Activated CD4-positive, alpha-beta T cell treated with anti-CD3 and anti-CD28 coated beads, Interleukin-2, amount 50 U/mL, for 48 hours (primary cell): ENCODE measurements around the gene OR5A1.
"Not testable (repeated sequence)": the region's sequence is repeated elsewhere in the genome, so short reads cannot be mapped to it uniquely, and the experiment has no call there.

ENCODE experiments used
- DNase-seq, 2 experiments: peaks; one replicate each; pipeline ENCODE4 v3.0.0-alpha.2; 2020

Gene OR5A1

GRCh38 chr11:59436169-59436568 is at the start of gene OR5A1:
Gene OR5A1, plus strand, starts transcription at chr11:59436469. Its CDS starts 6,700 bp downstream, at chr11:59443169.
- no peak for DNase-seq

GRCh38 chr11:59394186-59394585 is 42.1 kb upstream of the OR5A1 start:
- DNase-seq, result no peak

- no peak for DNase-seq
Measured at GRCh38 chr11:59400461-59401261, 35.6 kb upstream of the OR5A1 start.

- no peak for DNase-seq
Measured at GRCh38 chr11:59401262-59401552, 35.1 kb upstream of the OR5A1 start.

- no peak for DNase-seq
Measured at GRCh38 chr11:59403546-59403945, 32.7 kb upstream of the OR5A1 start.

- no peak for DNase-seq
Measured at GRCh38 chr11:59413646-59414045, 22.6 kb upstream of the OR5A1 start.

GRCh38 chr11:59415111-59415510 is 21.2 kb upstream of the OR5A1 start:
- DNase-seq, result no peak

- no peak for DNase-seq
Measured at GRCh38 chr11:59416613-59417012, 19.7 kb upstream of the OR5A1 start.

- no peak for DNase-seq
Measured at GRCh38 chr11:59417023-59417422, 19.2 kb upstream of the OR5A1 start.

GRCh38 chr11:59418156-59418555 is 18.1 kb upstream of the OR5A1 start:
- DNase-seq, result no peak

GRCh38 chr11:59423835-59424234 is 12.4 kb upstream of the OR5A1 start:
- no peak for DNase-seq

- no peak for DNase-seq
Measured at GRCh38 chr11:59425131-59425530, 11.1 kb upstream of the OR5A1 start.

- DNase-seq, result no peak
Measured at GRCh38 chr11:59426361-59427067, 9.8 kb upstream of the OR5A1 start, which contains the start of gene OR5A2. Gene OR5A2, minus strand, starts transcription at chr11:59426413. Its CDS starts 3,460 bp downstream, at chr11:59422953.

- DNase-seq, result no peak
Measured at GRCh38 chr11:59427068-59427382, 9.2 kb upstream of the OR5A1 start.

GRCh38 chr11:59429924-59430516 is 6.2 kb upstream of the OR5A1 start:
- peak in 1 of 2 experiments; percentile 13 for DNase-seq

- DNase-seq, result no peak
Measured at GRCh38 chr11:59437770-59438169, 1.5 kb downstream of the OR5A1 start.

- not testable (repeated sequence) for DNase-seq
Measured at GRCh38 chr11:59445624-59446023, 9.4 kb downstream of the OR5A1 start.

- no peak for DNase-seq
Measured at GRCh38 chr11:59448484-59448883, 12.2 kb downstream of the OR5A1 start.

- DNase-seq, result no peak
Measured at GRCh38 chr11:59456661-59457060, 20.4 kb downstream of the OR5A1 start, which contains the start of gene OR4D6. Gene OR4D6, plus strand, starts transcription at chr11:59456961. Its CDS starts 0 bp downstream, at chr11:59456961.

GRCh38 chr11:59459916-59460315 is 23.6 kb downstream of the OR5A1 start:
- no peak for DNase-seq

- DNase-seq, result no peak
Measured at GRCh38 chr11:59463190-59463641, 26.9 kb downstream of the OR5A1 start.

GRCh38 chr11:59473015-59473414 is 36.7 kb downstream of the OR5A1 start, which contains the start of gene OR4D10:
Gene OR4D10, plus strand, starts transcription at chr11:59473315. Its CDS starts 4,115 bp downstream, at chr11:59477430.
- DNase-seq, result no peak

- no peak for DNase-seq
Measured at GRCh38 chr11:59475176-59475575, 38.9 kb downstream of the OR5A1 start.

- DNase-seq, result no peak
Measured at GRCh38 chr11:59479906-59480305, 43.6 kb downstream of the OR5A1 start.
